SK-N-SH (cell line): ENCODE measurements around the gene AGAP1. TPM values are rescaled to one million over a fixed set of nuclear protein-coding genes. Genes with fewer than 3 reads are reported as not detected.
"Not testable (repeated sequence)": the region's sequence is repeated elsewhere in the genome, so short reads cannot be mapped to it uniquely, and the experiment has no call there.

Experiments used
- CTCF ChIA-PET: fragments of 300-600, 350-600 bp; formaldehyde crosslinking; extraction: SDS; loops from one replicate; lab custom pipeline; 2021; lab: Yijun Ruan, JAX
- POLR2A ChIA-PET: fragments of 350-600 bp; sonication (Branson Sonifier 250); formaldehyde crosslinking; extraction: SDS; loops from one replicate; lab custom pipeline; 2020; ENCODE audit warnings: antibody characterized with exemption, inconsistent platforms; lab: Yijun Ruan, JAX
- DNase-seq: peaks from one replicate; pipeline ENCODE4 v3.0.0; 2012
- H2AFZ ChIP-seq: fragments of 200-600 bp; sonication (generic); 2 replicates; pipeline ENCODE4 v1.8.1; 2016; ENCODE audit warnings: antibody characterized with exemption, mild to moderate bottlenecking, low read depth
- H3F3A ChIP-seq: fragments of 200-600 bp; sonication (generic); replicated peaks from 2 replicates; pipeline ENCODE3; 2016; ENCODE audit warnings: antibody characterized with exemption, mild to moderate bottlenecking; ENCODE audit not compliant: insufficient read depth
- H3K27ac ChIP-seq, 2 experiments: fragments of 200-500 bp in 1 of 2; fragments of 200-600 bp in 1 of 2; sonication (Bioruptor generic) in 1 of 2; sonication (generic), shearing (Covaris generic) in 1 of 2; 2 replicates each; pipeline versions ENCODE4 v1.5.1 to v1.6.1; 2014 to 2016; ENCODE audit warnings: low read depth in 2 of 2, inconsistent platforms in 1 of 2, low read length in 1 of 2, mild to moderate bottlenecking in 1 of 2, mixed read lengths in 1 of 2
- H3K27me3 ChIP-seq: fragments of 200-600 bp; sonication (generic), shearing (Covaris generic); 2 replicates; pipeline ENCODE4 v1.6.1; 2016; ENCODE audit warnings: mixed run types; ENCODE audit not compliant: insufficient read depth
- H3K36me3 ChIP-seq, 2 experiments: fragments of 200-500 bp in 1 of 2; fragments of 200-600 bp in 1 of 2; sonication (Bioruptor generic) in 1 of 2; sonication (generic) in 1 of 2; replicated peaks in 1 of 2; 2 replicates each; pipeline versions ENCODE3 to v1.5.1; 2014 to 2016; ENCODE audit warnings: low read length in 1 of 2, mild to moderate bottlenecking in 1 of 2; ENCODE audit not compliant: insufficient read depth in 2 of 2, control insufficient read depth in 1 of 2
- H3K4me1 ChIP-seq, 2 experiments: fragments of 200-500 bp in 1 of 2; fragments of 200-600 bp in 1 of 2; sonication (Bioruptor generic) in 1 of 2; sonication (generic), shearing (Covaris generic) in 1 of 2; 2 replicates each; pipeline versions ENCODE4 v1.5.1 to v1.6.1; 2014 to 2016; ENCODE audit warnings: low read depth in 1 of 2, low read length in 1 of 2, mixed run types in 1 of 2; ENCODE audit not compliant: insufficient read depth in 2 of 2, control insufficient read depth in 1 of 2
- H3K4me2 ChIP-seq: fragments of 200-600 bp; sonication (generic), shearing (Covaris generic); 2 replicates; pipeline ENCODE4 v1.6.1; 2017; ENCODE audit warnings: mixed run types
- H3K4me3 ChIP-seq, 2 experiments: fragments of 200-500 bp in 1 of 2; fragments of 200-600 bp in 1 of 2; sonication (Bioruptor generic) in 1 of 2; sonication (generic), shearing (Covaris generic) in 1 of 2; 2 replicates each; pipeline versions ENCODE4 v1.5.1 to v1.8.1; 2014 to 2016; ENCODE audit warnings: low read depth in 2 of 2, inconsistent platforms in 1 of 2, low read length in 1 of 2, mild to moderate bottlenecking in 1 of 2, mixed read lengths in 1 of 2, moderate library complexity in 1 of 2
- H3K79me2 ChIP-seq: fragments of 200-600 bp; sonication (generic); 2 replicates; pipeline ENCODE4 v1.8.1; 2017; ENCODE audit warnings: mild to moderate bottlenecking; ENCODE audit not compliant: insufficient read depth
- H3K9ac ChIP-seq: fragments of 200-600 bp; sonication (generic); 2 replicates; pipeline ENCODE4 v1.6.1; 2017; ENCODE audit warnings: mixed run types
- H3K9me2 ChIP-seq: fragments of 200-600 bp; sonication (generic); 2 replicates; pipeline ENCODE4 v1.6.1; 2017; ENCODE audit warnings: mixed run types
- H3K9me3 ChIP-seq: fragments of 200-600 bp; sonication (generic); 2 replicates; pipeline ENCODE4 v1.6.1; 2017; ENCODE audit warnings: mixed run types, mild to moderate bottlenecking, moderate library complexity
- H4K20me1 ChIP-seq: fragments of 200-600 bp; sonication (generic); 2 replicates; pipeline ENCODE4 v1.6.1; 2017; ENCODE audit warnings: mild to moderate bottlenecking, mixed run types; ENCODE audit not compliant: insufficient read depth
- EP300 ChIP-seq, 2 experiments: IDR thresholded peaks; 2 replicates each; pipeline versions ENCODE4 v1.4.0 to v1.6.1; 2012; ENCODE audit warnings: borderline replicate concordance in 1 of 2, low read depth in 1 of 2, low read length in 1 of 2
- FOSL2 ChIP-seq: IDR thresholded peaks from 2 replicates; pipeline ENCODE4 v1.4.0; 2012; ENCODE audit warnings: low read depth, mild to moderate bottlenecking, moderate library complexity, borderline replicate concordance
- FOXJ3 ChIP-seq: sonication (generic); formaldehyde crosslinking; IDR thresholded peaks from 2 replicates; pipeline ENCODE4 v1.5.1; 2020; ENCODE audit warnings: mild to moderate bottlenecking, missing genetic modification reagents
- GABPA ChIP-seq: IDR thresholded peaks from 2 replicates; pipeline ENCODE4 v1.4.0; 2012; ENCODE audit warnings: low read depth, mild to moderate bottlenecking
- IRF3 ChIP-seq: fragments of 150-350 bp; IDR thresholded peaks from 2 replicates; pipeline ENCODE4 v1.6.1; 2016; ENCODE audit warnings: mild to moderate bottlenecking, low read depth, low read length
- MAX ChIP-seq: IDR thresholded peaks from 2 replicates; pipeline ENCODE4 v1.4.0; 2012; ENCODE audit warnings: low read depth
- MXI1 ChIP-seq: IDR thresholded peaks from 2 replicates; pipeline ENCODE4 v1.6.1; 2012; ENCODE audit warnings: mild to moderate bottlenecking, low read depth, low read length, improper control_type of control experiment
- PBX3 ChIP-seq: IDR thresholded peaks from 2 replicates; pipeline ENCODE4; 2012
- POLR2AphosphoS5 ChIP-seq: IDR thresholded peaks from 2 replicates; pipeline ENCODE4 v1.6.1; 2012; ENCODE audit warnings: low read depth, low read length
- RAD21 ChIP-seq: IDR thresholded peaks from 2 replicates; pipeline ENCODE4 v1.6.1; 2012; ENCODE audit warnings: mild to moderate bottlenecking, low read length
- RCOR1 ChIP-seq: fragments of 150-350 bp; IDR thresholded peaks from 2 replicates; pipeline ENCODE4 v1.6.1; 2017; ENCODE audit warnings: antibody characterized with exemption, low read length
- RFX5 ChIP-seq: IDR thresholded peaks from 2 replicates; pipeline ENCODE4 v1.6.1; 2012; ENCODE audit warnings: mild to moderate bottlenecking, improper control_type of control experiment, low read length
- SMC3 ChIP-seq: IDR thresholded peaks from 2 replicates; pipeline ENCODE4 v1.6.1; 2012; ENCODE audit warnings: low read depth, low read length, improper control_type of control experiment
- TAF1 ChIP-seq: IDR thresholded peaks from 2 replicates; pipeline ENCODE4 v1.6.1; 2012; ENCODE audit warnings: low read depth, mild to moderate bottlenecking, low read length, moderate library complexity, borderline replicate concordance
- TCF12 ChIP-seq: IDR thresholded peaks from 2 replicates; pipeline ENCODE4 v1.4.0; 2012
- TEAD4 ChIP-seq: IDR thresholded peaks from 2 replicates; pipeline ENCODE4 v1.4.0; 2012; ENCODE audit warnings: mild to moderate bottlenecking, borderline replicate concordance; ENCODE audit not compliant: insufficient read depth
- USF2 ChIP-seq: fragments of 150-350 bp; IDR thresholded peaks from 2 replicates; pipeline ENCODE4 v1.6.1; 2017; ENCODE audit warnings: antibody characterized with exemption, low read length, low read depth, borderline replicate concordance
- WGBS: methylation state at CpG from one replicate; pipeline ENCODE4 v1.1.6; 2017; ENCODE audit warnings: low lambda C conversion rate; 5-methylcytosine and 5-hydroxymethylcytosine counted together
- polyA plus RNA-seq, 3 experiments: library from polyadenylated mRNA; depleted of rRNA; stranded (reverse); fragments of >200 nt; gene quantifications; 2 replicates each; pipeline ENCODE4 v1.2.3, GENCODE V29; 2012

AGAP1 gene
- polyA plus RNA-seq, 1 of the 3 experiments (the other 2 are of a cell fraction): 8.8 TPM

GRCh38 chr2:235762832-235763598 lies 269.2 kb downstream of the AGAP1 start (continued):
- TF ChIP-seq IRF3: no peak

GRCh38 chr2:235763816-235764215 lies 270.0 kb downstream of the AGAP1 start:
- no peaks in the 10 kb centered on the region for H3K79me2 ChIP-seq
- POLR2A ChIA-PET: no interaction called here
- H2AFZ ChIP-seq: no peak overlapping the region
- no peaks in the 10 kb centered on the region for H3K9me3 ChIP-seq
- H3K4me1 ChIP-seq: no peaks in the 10 kb centered on the region
- no peak overlapping the region for H3K4me2 ChIP-seq
- H3K27ac ChIP-seq: no peak overlapping the region
- no peaks in the 10 kb centered on the region for H3K27me3 ChIP-seq
- H3K36me3 ChIP-seq: peaks cover 0 to 4% of the 10 kb centered on the region in 2 experiments
- H4K20me1 ChIP-seq: no peaks in the 10 kb centered on the region
- WGBS: 95% methylated on average over 11 of the region's 20 CpGs
- TF ChIP-seq TAF1: no peak
- TF ChIP-seq FOXJ3 (CRISPR knock-in tag): no peak
- no peak for TF ChIP-seq EP300 (IDR thresholded peaks at IDR 0.05; ENCODE audit: borderline replicate concordance in 1 of 2, low read depth in 1 of 2, low read length in 1 of 2)
- TF ChIP-seq FOSL2: no peak
- no peak for TF ChIP-seq RAD21
- TF ChIP-seq IRF3: no peak
- TF ChIP-seq TCF12: no peak
- TF ChIP-seq TEAD4: no peak
- TF ChIP-seq SMC3: no peak
- no peak for TF ChIP-seq PBX3
- no peak for TF ChIP-seq USF2
- TF ChIP-seq MAX: no peak
- no peak for TF ChIP-seq MXI1
- TF ChIP-seq GABPA: no peak
- TF ChIP-seq RCOR1: no peak
- TF ChIP-seq POLR2AphosphoS5: no peak
- TF ChIP-seq RFX5: no peak
- no peak for DNase-seq
- CTCF ChIA-PET: interaction anchor here (2.1 to 10.9 kb wide), 3 partner anchors 16 to 417 kb away, joined by 7 to 163 read pairs (median 43); no protein-coding TSS in a partner anchor
- H3K9me2 ChIP-seq: no peaks in the 10 kb centered on the region
- H3K9ac ChIP-seq: no peak overlapping the region
- no peak overlapping the region for H3K4me3 ChIP-seq
- peaks cover 11% of the 10 kb centered on the region for H3F3A ChIP-seq

- CTCF ChIA-PET: interaction anchor here (2.1 to 10.9 kb wide), 4 partner anchors 15 to 416 kb away, joined by 7 to 163 read pairs (median 32); no protein-coding TSS in a partner anchor
- POLR2A ChIA-PET: not testable (repeated sequence)
Observed at GRCh38 chr2:235764478-235764877, 270.6 kb downstream of the AGAP1 start.

More at GRCh38 chr2:235764478-235764877, 270.6 kb downstream of the AGAP1 start:
- not testable (repeated sequence) for H3K4me2 ChIP-seq, H3K4me1 ChIP-seq, H3K27ac ChIP-seq, H3K27me3 ChIP-seq, DNase-seq, H3K9me2 ChIP-seq, H2AFZ ChIP-seq, H3K4me3 ChIP-seq, H3K9me3 ChIP-seq, H3K79me2 ChIP-seq, H3K36me3 ChIP-seq, H3K9ac ChIP-seq, H4K20me1 ChIP-seq
- peaks cover 11% of the 10 kb centered on the region for H3F3A ChIP-seq
- WGBS: 96% methylated on average over 8 of the region's 19 CpGs
